Omental fat pad (tissue), 4 donors: ENCODE measurements around the gene R3HDM4. TPM values are rescaled to one million over a fixed set of nuclear protein-coding genes. Genes with fewer than 3 reads are reported as not detected.
"Not testable (repeated sequence)": the region's sequence is repeated elsewhere in the genome, so short reads cannot be mapped to it uniquely, and the experiment has no call there.

Experiments used
- ATAC-seq: fragments of 150-250 bp; one replicate; pipeline ENCODE4 v1.9.1; 2016; ENCODE audit warnings: mild to moderate bottlenecking, moderate library complexity; ENCODE audit not compliant: low FRiP score
- DNase-seq: peaks from one replicate; pipeline ENCODE4 v3.0.0-alpha.2; 2019; ENCODE audit warnings: low spot score
- total RNA-seq, 4 donors: library from RNA; depleted of rRNA; stranded (reverse); fragments of >200 nt; gene quantifications; one replicate each; pipeline ENCODE4 v1.1.0, GENCODE V29; 2016
- TF ChIP-seq, protein P1 (sequence below), 3 donors: fragments of 450-650 bp; IDR thresholded peaks; one replicate each; pipeline ENCODE4 v1.5.1; 2016 to 2017; ENCODE audit warnings: antibody characterized with exemption in 3 of 3, mild to moderate bottlenecking in 3 of 3, moderate library complexity in 2 of 3

Gene R3HDM4
- total RNA-seq, 4 donors from 2014 or later: 27.1 to 55.2 (median 44.4) TPM

DNA sequence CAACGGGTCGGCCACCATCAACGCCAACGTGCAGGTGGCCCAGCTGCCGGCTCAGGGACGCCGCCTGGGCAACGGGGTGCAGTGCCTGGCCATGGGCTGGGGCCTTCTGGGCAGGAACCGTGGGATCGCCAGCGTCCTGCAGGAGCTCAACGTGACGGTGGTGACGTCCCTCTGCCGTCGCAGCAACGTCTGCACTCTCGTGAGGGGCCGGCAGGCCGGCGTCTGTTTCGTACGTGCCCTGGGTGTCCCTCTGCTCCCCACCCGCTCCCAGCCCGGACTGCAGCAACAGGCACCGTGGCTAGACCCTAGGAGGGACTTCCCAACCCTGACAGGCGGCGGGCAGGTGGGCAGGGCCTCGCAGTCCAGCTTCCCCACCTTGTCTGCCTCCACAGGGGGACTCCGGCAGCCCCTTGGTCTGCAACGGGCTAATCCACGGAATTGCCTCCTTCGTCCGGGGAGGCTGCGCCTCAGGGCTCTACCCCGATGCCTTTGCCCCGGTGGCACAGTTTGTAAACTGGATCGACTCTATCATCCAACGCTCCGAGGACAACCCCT, 57.4 kb downstream of the R3HDM4 start:
- no peak for DNase-seq
- ATAC-seq: no peak
- TF ChIP-seq, protein P1, sequence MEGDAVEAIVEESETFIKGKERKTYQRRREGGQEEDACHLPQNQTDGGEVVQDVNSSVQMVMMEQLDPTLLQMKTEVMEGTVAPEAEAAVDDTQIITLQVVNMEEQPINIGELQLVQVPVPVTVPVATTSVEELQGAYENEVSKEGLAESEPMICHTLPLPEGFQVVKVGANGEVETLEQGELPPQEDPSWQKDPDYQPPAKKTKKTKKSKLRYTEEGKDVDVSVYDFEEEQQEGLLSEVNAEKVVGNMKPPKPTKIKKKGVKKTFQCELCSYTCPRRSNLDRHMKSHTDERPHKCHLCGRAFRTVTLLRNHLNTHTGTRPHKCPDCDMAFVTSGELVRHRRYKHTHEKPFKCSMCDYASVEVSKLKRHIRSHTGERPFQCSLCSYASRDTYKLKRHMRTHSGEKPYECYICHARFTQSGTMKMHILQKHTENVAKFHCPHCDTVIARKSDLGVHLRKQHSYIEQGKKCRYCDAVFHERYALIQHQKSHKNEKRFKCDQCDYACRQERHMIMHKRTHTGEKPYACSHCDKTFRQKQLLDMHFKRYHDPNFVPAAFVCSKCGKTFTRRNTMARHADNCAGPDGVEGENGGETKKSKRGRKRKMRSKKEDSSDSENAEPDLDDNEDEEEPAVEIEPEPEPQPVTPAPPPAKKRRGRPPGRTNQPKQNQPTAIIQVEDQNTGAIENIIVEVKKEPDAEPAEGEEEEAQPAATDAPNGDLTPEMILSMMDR (IDR thresholded peaks at IDR 0.05): no peak

DNA sequence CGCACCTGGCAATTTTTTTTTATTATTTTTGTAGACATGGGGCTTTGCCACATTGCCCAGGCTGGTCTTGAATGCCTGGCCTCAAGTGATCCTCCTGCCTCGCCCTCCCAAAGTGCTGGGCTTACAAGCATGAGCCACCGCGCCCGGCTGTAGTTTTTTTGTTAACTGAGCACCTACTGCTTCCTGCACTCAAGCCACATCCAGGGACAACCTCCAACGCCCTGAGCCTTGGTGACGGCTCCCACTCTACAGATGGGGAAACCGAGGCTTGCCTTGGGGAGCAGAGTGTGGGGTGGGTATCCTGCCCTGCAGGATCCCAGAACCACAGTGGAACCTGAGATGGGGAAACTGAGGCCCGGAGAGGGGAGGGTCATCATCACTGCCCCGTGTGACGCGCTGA, 57.9 kb downstream of the R3HDM4 start:
- TF ChIP-seq, protein P1 (IDR thresholded peaks at IDR 0.05): no peak

DNA sequence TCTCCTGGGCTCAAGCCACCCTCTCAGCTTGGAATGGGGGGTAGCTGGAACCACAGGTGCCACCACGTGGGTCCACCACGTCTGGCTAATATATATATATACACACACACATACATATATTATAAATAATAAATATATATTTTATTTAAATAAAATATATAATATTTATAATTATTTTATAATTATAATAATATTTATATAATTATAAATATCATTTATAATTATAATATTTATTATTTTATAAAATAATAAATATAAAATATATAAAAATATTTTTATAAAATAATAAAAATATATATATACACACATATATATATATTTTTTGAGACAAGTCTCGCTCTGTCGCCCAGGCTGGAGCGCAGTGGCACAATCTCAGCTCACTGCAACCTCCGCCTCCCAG, 58.5 kb downstream of the R3HDM4 start:
- no peak for DNase-seq
- TF ChIP-seq, protein P1 (IDR thresholded peaks at IDR 0.05): no peak

More for the DNA sequence above, 57.9 kb downstream of the R3HDM4 start:
- ATAC-seq (no peak), DNase-seq (no peak)

DNA sequence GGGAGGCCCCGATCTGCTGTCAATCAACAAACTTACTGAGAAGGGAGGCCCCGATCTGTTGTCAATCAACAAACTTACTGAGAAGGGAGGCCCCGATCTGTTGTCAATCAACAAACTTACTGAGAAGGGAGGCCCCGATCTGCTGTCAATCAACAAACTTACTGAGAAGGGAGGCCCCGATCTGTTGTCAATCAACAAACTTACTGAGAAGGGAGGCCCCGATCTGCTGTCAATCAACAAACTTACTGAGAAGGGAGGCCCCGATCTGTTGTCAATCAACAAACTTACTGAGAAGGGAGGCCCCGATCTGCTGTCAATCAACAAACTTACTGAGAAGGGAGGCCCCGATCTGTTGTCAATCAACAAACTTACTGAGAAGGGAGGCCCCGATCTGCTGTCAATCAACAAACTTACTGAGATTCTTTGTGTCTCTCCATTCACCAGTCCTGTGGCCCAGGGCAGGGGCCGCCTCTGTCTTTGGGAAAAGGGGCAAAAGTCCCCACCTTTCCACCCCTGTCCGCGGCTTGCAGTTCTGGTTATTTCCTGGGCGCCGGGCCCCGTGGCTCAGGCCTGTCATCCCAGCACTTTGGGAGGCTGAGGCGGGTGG, 59.3 kb downstream of the R3HDM4 start:
- not testable (repeated sequence) for DNase-seq, ATAC-seq

More for the DNA sequence above, 58.5 kb downstream of the R3HDM4 start:
- ATAC-seq: no peak

DNA sequence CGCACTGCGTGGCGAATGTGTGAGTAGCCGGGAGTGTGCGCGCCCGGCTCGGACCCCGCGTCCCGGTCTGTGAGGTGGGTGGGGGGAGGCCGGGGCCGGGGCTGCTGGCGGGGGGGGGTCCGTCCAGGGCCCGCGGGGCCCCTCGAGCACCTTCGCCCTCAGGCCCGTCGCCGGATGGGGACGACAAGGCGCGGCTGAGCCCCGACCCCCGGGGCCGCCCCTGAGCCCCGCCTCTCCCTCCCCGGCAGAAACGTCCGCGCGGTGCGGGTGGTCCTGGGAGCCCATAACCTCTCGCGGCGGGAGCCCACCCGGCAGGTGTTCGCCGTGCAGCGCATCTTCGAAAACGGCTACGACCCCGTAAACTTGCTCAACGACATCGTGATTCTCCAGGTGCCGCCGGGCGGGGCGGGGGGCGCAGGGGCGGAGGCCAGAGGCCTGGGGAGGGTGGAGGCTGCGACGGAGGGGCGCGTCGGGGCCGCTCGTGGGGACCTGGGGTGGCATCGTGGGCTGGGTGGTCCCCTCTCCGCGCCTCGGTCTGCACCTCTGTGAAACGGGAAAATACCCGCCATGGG, 59.9 kb downstream of the R3HDM4 start:
- TF ChIP-seq, protein P1 (IDR thresholded peaks at IDR 0.05): no peak
- DNase-seq: no peak
- no peak for ATAC-seq

DNA sequence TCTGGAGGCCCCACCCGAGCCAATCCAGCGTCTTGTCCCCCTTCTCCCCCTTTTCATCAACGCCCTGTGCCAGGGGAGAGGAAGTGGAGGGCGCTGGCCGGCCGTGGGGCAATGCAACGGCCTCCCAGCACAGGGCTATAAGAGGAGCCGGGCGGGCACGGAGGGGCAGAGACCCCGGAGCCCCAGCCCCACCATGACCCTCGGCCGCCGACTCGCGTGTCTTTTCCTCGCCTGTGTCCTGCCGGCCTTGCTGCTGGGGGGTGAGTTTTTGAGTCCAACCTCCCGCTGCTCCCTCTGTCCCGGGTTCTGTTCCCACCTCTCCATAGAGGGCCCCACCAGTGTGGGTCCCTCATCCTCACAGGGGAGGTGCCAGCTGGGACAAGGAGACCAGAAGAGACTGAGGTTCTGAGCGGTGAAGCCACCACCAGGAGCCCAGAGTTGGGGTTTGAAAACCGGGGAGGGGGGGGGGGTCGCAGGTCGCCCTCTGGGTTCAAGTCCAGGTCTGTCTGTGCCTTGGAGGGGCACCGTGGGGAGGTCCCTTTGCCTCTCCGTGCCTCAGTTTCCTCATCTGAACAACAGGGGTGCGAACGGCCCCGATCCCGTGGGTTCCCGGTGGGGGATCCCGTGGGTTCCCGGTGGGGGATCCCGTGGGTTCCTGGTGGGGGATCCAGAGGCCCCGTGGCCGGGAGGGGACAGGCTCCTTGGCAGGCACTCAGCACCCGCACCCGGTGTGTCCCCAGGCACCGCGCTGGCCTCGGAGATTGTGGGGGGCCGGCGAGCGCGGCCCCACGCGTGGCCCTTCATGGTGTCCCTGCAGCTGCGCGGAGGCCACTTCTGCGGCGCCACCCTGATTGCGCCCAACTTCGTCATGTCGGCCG, 60.6 kb downstream of the R3HDM4 start, which contains the start of gene ELANE:
TSS of gene ELANE (plus strand) at position 168 of the 878 bp plus-strand sequence. CDS start at position 194, 26 bp downstream.
- no peak for DNase-seq
- TF ChIP-seq, protein P1 (IDR thresholded peaks at IDR 0.05): no peak
- no peak for ATAC-seq

DNA sequence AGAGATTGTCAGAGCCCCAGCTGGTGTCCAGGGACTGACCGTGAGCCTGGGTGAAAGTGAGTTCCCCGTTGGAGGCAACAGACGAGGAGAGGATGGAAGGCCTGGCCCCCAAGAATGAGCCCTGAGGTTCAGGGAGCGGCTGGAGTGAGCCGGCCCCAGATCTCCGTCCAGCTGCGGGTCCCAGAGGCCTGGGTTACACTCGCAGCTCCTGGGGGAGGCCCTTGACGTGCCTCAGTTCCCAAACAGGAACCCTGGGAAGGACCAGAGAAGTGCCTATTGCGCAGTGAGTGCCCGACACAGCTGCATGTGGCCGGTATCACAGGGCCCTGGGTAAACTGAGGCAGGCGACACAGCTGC, 62.1 kb downstream of the R3HDM4 start:
- DNase-seq (no peak), ATAC-seq (no peak)
- TF ChIP-seq, protein P1 (IDR thresholded peaks at IDR 0.05): no peak
